Body of pancreas (tissue), 4 donors: ENCODE measurements around the gene SLC7A1. TPM values are rescaled to one million over a fixed set of nuclear protein-coding genes. Genes with fewer than 3 reads are reported as not detected.
A peak's percentile ranks its signal among the peaks of the same experiment; 100 is the strongest.

Experiments
- ATAC-seq: fragments of 150-250 bp; one replicate; pipeline ENCODE4 v1.9.1; 2016
- DNase-seq, 4 donors: peaks; one replicate each; pipeline ENCODE4 v3.0.0-alpha.2; 2019
- H3K27ac ChIP-seq, 4 donors: fragments of 200-600 bp; sonication (generic); 1 replicate in 3 of 4; 2 replicates in 1 of 4; pipeline versions ENCODE4 v1.5.1 to v1.6.1; 2016 to 2019; ENCODE audit warnings: mild to moderate bottlenecking in 1 of 4, mixed read lengths in 1 of 4, moderate library complexity in 1 of 4
- H3K27me3 ChIP-seq, 2 donors: fragments of 200-600 bp; sonication (generic); one replicate each; pipeline ENCODE4 v1.6.0; 2016; ENCODE audit warnings: mild to moderate bottlenecking in 1 of 2
- H3K36me3 ChIP-seq, 2 donors: fragments of 200-600 bp; sonication (generic); replicated peaks in 1 of 2; 2 replicates each; pipeline ENCODE4 v1.5.1; 2016; ENCODE audit warnings: low read depth in 2 of 2; ENCODE audit not compliant: insufficient read depth in 1 of 2
- H3K4me1 ChIP-seq: fragments of 200-600 bp; sonication (generic); one replicate; pipeline ENCODE4 v1.6.0; 2016
- H3K4me3 ChIP-seq, 2 donors: fragments of 200-600 bp; sonication (generic); 1 replicate in 1 of 2; 2 replicates in 1 of 2; pipeline ENCODE4 v1.5.1; 2016 to 2019
- H3K9me3 ChIP-seq, 3 donors: fragments of 200-600 bp; sonication (generic); 1 replicate in 2 of 3; 2 replicates in 1 of 3; pipeline ENCODE4 v1.5.1; 2016
- CTCF ChIP-seq, 7 experiments: fragments of 450-650 bp in 4 of 7; fragments of 200-600 bp in 3 of 7; sonication (generic) in 3 of 7; IDR thresholded peaks; one replicate each; pipeline ENCODE4 v1.5.1; 2016 to 2019; ENCODE audit warnings: antibody characterized with exemption in 7 of 7
- POLR2A ChIP-seq, 3 donors: fragments of 450-650 bp; IDR thresholded peaks; one replicate each; pipeline ENCODE4 v1.6.1; 2016; ENCODE audit warnings: antibody characterized with exemption in 3 of 3, mild to moderate bottlenecking in 2 of 3
- whole genome bisulfite sequencing, 2 donors: methylation state at CpG; one replicate each; pipeline ENCODE4 v1.1.5; 2017; 5-methylcytosine and 5-hydroxymethylcytosine counted together
- intact Hi-C: fragments of 100-400 bp; cut with DNase I; formaldehyde crosslinking; loops from one replicate; pipeline ENCODE4 v1.15.1; 2023
- total RNA-seq, 2 donors: library from RNA; depleted of rRNA; stranded (reverse); fragments of >200 nt; gene quantifications; one replicate each; pipeline ENCODE4 v1.1.0, GENCODE V29; 2016

Gene SLC7A1
- total RNA-seq, 2 donors from 2014 or later, result 15.3 to 30.3 TPM

DNA sequence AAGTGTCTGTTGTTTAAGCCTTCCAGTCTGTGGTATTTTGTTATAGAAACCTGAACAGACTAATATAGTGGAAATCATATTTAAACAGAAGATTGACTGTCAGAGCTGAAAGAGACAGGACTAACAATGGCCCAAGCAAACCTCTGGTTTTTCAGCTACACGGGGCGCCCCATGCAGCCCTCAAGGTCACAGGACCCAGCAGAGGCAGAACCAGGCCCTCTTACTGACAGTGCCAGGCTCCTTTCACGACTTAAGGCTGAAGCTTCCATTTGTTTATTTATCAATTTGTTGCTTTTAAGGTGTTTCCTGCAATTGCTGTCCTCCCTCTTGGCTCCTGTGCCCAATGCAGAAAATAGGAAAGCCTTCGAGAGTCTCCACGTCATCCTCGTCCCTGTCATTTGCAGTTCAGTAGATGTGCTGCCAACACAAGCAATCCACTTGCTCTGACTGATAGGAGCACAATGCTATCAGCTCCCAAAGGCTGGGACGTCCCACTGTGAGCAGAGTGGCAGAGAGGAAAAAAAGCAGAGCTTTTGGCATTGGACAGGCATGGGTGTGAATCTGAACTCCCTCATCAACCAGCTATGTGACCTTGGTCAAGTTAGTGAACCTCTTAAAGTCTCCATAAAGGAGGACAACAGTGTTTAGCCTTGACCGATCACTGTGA lies 10.5 kb upstream of the SLC7A1 start:
- H3K4me3 ChIP-seq, result no peak overlapping the region
- DNase-seq (no peak), ATAC-seq (no peak)
- no peaks in the 10 kb centered on the region for H3K36me3 ChIP-seq
- H3K27ac ChIP-seq, result no peak overlapping the region
- no peaks in the 10 kb centered on the region for H3K9me3 ChIP-seq
- no peaks in the 10 kb centered on the region for H3K4me1 ChIP-seq
- H3K27me3 ChIP-seq, result no peaks in the 10 kb centered on the region
- no peak for TF ChIP-seq CTCF (IDR thresholded peaks at IDR 0.05)
- TF ChIP-seq POLR2A (IDR thresholded peaks at IDR 0.05), result no peak
- intact Hi-C loops, result no loop called here
- WGBS, 2 donors, result 43 to 50% methylated on average over 8 of the region's 8 CpGs

- Histone ChIP-seq H3K27me3 (no peaks in the 10 kb centered on the region), H3K4me3 (no peak overlapping the region), H3K9me3 (no peaks in the 10 kb centered on the region), H3K27ac (no peak overlapping the region), H3K36me3 (no peaks in the 10 kb centered on the region), H3K4me1 (peaks cover 7% of the 10 kb centered on the region)
- WGBS, 2 donors, result 84 to 85% methylated on average over 2 of the region's 2 CpGs
- intact Hi-C loops, result no loop called here
- TF ChIP-seq POLR2A (IDR thresholded peaks at IDR 0.05) (no peak), CTCF (IDR thresholded peaks at IDR 0.05) (no peak)
- DNase-seq (no peak), ATAC-seq (no peak)
Measured at GRCh38 chr13:29598321-29598720, 2.8 kb upstream of the SLC7A1 start.

DNA sequence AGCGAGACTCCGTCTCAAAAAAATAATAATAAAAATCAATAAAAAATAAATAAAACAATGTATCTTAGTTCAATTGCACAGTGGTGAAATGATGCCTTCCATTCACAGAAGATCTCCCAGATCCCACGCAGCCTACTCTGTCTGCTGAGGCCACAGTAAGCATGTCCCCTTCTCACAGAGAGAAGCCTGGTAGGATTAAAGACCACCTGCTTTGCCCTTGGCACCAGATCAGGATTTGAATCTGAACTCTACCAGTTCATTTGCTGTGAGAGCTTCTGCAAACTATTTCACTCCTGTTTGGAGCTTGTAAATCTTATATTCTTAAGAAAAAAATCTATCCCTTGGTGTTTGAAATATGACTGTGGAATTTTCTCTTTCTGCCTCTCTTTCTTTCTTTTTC lies 2.2 kb upstream of the SLC7A1 start:
- TF ChIP-seq POLR2A (IDR thresholded peaks at IDR 0.05), result no peak
- no peak for TF ChIP-seq CTCF (IDR thresholded peaks at IDR 0.05)
- WGBS, 2 donors, result 77 to 81% methylated on average over 3 of the region's 3 CpGs
- H3K27me3 ChIP-seq, result no peaks in the 10 kb centered on the region
- H3K36me3 ChIP-seq, result no peaks in the 10 kb centered on the region
- H3K4me1 ChIP-seq, result peaks cover 14% of the 10 kb centered on the region
- DNase-seq (no peak), ATAC-seq (no peak)
- H3K4me3 ChIP-seq, result no peak overlapping the region
- intact Hi-C loops, result no loop called here
- no peaks in the 10 kb centered on the region for H3K9me3 ChIP-seq
- no peak overlapping the region for H3K27ac ChIP-seq

DNA sequence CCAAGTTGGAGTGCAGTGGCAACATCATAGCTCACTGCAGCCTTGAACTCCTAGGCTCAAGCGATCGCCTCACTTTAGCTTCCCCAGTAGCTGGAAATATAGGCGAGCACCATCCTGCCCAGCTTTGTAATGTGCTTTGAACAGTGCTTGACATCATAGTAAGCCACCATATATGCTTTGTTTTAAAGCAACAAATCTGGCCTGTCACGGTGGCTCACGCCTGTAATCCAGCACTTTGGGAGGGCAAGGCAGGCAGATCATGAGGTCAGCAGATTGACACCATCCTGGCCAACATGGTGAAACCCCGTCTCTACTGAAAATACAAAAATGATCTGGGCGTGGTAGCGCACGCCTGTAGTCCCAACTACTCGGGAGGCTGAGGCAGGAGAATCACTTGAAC lies 1.8 kb upstream of the SLC7A1 start:
- Histone ChIP-seq H3K4me3 (no peak overlapping the region), H3K9me3 (no peaks in the 10 kb centered on the region), H3K27ac (no peak overlapping the region), H3K27me3 (no peaks in the 10 kb centered on the region), H3K36me3 (no peaks in the 10 kb centered on the region), H3K4me1 (peaks cover 16% of the 10 kb centered on the region)
- TF ChIP-seq CTCF (IDR thresholded peaks at IDR 0.05), result no peak
- TF ChIP-seq POLR2A (IDR thresholded peaks at IDR 0.05), result no peak
- intact Hi-C loops, result no loop called here
- ATAC-seq, result no peak
- 87 to 92% methylated on average over 10 of the region's 10 CpGs for WGBS, 2 donors
- DNase-seq, result no peak

DNA sequence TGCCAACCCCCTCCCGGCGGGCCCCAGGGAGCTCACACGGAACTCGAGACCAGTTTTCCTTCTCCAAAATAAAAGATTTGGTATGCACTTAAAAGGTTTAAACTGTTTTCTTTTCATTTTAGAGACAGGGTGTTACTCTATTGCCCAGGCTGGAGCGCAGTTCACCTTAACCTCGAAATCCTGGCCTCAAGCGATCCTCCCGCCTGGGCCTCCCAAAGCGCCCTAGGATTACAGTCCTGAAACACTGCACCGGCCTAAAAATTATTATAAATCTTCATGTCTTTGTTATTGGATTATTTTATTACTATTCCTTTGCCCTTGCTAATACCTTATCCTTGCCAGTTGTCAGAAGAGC lies 553 bp upstream of the SLC7A1 start:
- Histone ChIP-seq H3K9me3 (no peaks in the 10 kb centered on the region), H3K36me3 (no peaks in the 10 kb centered on the region), H3K27me3 (no peaks in the 10 kb centered on the region), H3K4me1 (peaks cover 16% of the 10 kb centered on the region), H3K4me3 (no peak overlapping the region), H3K27ac (peak overlapping the region in 3 of 4 donors; percentile 18 to 94 (median 30))
- DNase-seq, result no peak
- WGBS, 2 donors, result 41 to 50% methylated on average over 10 of the region's 10 CpGs
- intact Hi-C loops, result no loop called here
- no peak for ATAC-seq
- TF ChIP-seq POLR2A (IDR thresholded peaks at IDR 0.05) (no peak), CTCF (IDR thresholded peaks at IDR 0.05) (peak in 2 of 7 experiments; percentile 7 to 12)
